Measurements from ENCODE around the gene RHCG.

RHCG gene

GRCh38 chr15:89496155-89497098 is at the start of gene RHCG:
Gene RHCG, minus strand, starts transcription at chr15:89496583. Its CDS starts 39 bp downstream, at chr15:89496544.
- DNase-seq, result no peak

- no peak for DNase-seq
Measured at GRCh38 chr15:89543389-89543788, 47.0 kb upstream of the RHCG start.

- no peak for DNase-seq
Measured at GRCh38 chr15:89542369-89542768, 46.0 kb upstream of the RHCG start.

- DNase-seq, result no peak
Measured at GRCh38 chr15:89539027-89539426, 42.6 kb upstream of the RHCG start.

- no peak for DNase-seq
Measured at GRCh38 chr15:89533861-89534544, 37.6 kb upstream of the RHCG start.

GRCh38 chr15:89531796-89532537 is 35.6 kb upstream of the RHCG start:
- DNase-seq, result no peak

GRCh38 chr15:89530976-89531375 is 34.6 kb upstream of the RHCG start:
- DNase-seq, result no peak

- DNase-seq, result no peak
Measured at GRCh38 chr15:89528757-89529352, 32.5 kb upstream of the RHCG start.

GRCh38 chr15:89526601-89527441 is 30.4 kb upstream of the RHCG start:
- no peak for DNase-seq

- DNase-seq, result no peak
Measured at GRCh38 chr15:89526181-89526580, 29.8 kb upstream of the RHCG start.

GRCh38 chr15:89524184-89524583 is 27.8 kb upstream of the RHCG start:
- no peak for DNase-seq

GRCh38 chr15:89523101-89523500 is 26.7 kb upstream of the RHCG start:
- DNase-seq, result no peak

- no peak for DNase-seq
Measured at GRCh38 chr15:89521605-89522004, 25.2 kb upstream of the RHCG start.

- no peak for DNase-seq
Measured at GRCh38 chr15:89515477-89515876, 19.1 kb upstream of the RHCG start.

GRCh38 chr15:89514596-89515406 is 18.4 kb upstream of the RHCG start:
- no peak for DNase-seq

- DNase-seq, result no peak
Measured at GRCh38 chr15:89514186-89514585, 17.8 kb upstream of the RHCG start.

- no peak for DNase-seq
Measured at GRCh38 chr15:89513284-89513683, 16.9 kb upstream of the RHCG start.

GRCh38 chr15:89512631-89513030 is 16.2 kb upstream of the RHCG start:
- no peak for DNase-seq

GRCh38 chr15:89506026-89506686 is 9.8 kb upstream of the RHCG start:
- DNase-seq, result no peak

- DNase-seq, result no peak
Measured at GRCh38 chr15:89504166-89504565, 7.8 kb upstream of the RHCG start.

Data from activated CD4-positive, alpha-beta T cell treated with anti-CD3 and anti-CD28 coated beads, Interleukin-2, amount 50 U/mL, for 1 hour (primary cell).